Activated CD4-positive, alpha-beta T cell treated with anti-CD3 and anti-CD28 coated beads, Interleukin-2, amount 50 U/mL, for 1 hour (primary cell): ENCODE measurements around the gene SLC39A7.

Experiments used
- DNase-seq: peaks from one replicate; pipeline ENCODE4 v3.0.0-alpha.2; 2020

The SLC39A7 gene

DNA sequence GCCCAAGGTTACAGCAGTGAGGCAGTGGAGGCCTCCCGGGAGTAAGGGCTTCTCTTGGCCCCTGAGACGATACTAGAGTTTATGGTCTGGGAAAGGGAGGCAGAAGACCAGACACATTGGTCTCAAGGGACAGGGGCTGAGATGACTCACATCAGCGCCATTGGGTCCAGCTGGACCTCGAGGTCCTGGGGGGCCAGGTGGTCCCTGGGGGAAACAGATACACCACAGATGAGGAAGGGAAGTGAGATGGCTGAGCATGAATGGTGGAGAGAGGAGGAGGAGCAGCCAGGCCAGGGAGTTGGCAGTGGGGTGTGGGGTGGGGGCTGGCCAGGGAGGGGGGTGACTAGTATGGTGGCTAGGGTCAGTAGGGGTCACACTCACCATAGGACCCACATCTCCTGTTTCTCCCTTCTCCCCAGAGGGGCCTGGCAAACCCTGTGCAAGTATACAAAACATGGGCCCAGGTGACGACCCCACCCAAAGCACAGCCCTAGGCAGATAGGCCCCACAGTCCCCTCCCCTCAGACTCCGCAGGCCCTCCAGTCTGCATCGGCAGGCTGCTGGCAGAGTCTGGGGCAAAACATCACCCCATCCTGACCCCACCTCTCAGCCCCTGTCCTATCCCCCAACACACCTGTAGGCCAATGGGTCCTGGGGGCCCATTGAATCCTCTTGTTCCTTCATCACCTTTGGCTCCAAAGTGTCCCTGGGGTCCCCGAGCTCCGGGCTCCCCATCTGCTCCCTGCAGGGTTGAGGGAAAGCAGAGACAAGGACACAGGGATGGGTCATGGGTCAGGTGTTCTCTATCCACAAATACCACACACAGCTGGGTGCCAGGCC is 30.3 kb upstream of the SLC39A7 start:
- no peak for DNase-seq

DNA sequence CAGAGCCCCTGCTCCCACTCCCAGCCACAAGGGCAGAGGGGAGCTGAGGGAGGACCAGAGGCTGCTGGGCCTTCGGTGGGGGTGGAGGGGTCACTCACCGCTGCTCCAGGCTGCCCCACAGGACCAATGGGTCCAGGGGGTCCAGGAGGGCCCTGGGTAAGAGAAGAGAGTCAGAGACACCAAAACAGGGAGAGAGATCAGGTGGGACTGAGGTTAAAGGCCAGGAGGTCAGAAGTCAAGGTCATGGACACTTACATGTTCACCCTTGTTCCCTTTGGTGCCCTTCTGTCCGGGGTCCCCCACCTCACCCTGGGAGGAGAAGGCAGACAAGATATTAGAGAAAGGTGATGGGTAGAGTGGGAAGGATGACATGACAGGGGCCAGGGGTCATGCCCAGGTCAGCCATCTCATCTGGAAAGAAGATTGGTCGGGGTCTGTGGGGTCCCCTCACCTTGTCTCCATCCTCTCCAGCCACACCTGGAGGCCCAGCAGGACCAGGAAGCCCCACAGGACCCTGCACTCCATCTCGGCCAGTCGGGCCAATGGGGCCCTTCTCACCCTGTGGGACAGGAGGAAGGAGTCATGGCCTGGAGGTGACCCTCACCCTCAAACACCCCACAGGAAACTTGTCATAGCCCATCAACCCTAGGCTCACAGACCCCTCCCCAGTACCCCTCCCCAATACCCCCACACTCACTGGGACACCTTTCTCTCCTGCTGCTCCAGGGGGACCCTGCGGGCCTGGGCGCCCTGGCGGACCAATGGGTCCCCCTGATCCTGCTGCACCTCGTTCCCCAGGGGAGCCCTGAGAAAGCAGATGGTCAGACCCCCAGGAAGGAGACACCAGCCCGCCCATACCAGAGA is 29.4 kb upstream of the SLC39A7 start:
- DNase-seq, result no peak

- no peak for DNase-seq
Observed at GRCh38 chr6:33171880-33172687, 28.6 kb upstream of the SLC39A7 start.

GRCh38 chr6:33172688-33173534 is 27.8 kb upstream of the SLC39A7 start:
- DNase-seq, result no peak

- DNase-seq, result no peak
Observed at GRCh38 chr6:33173535-33174180, 27.0 kb upstream of the SLC39A7 start.

- no peak for DNase-seq
Observed at GRCh38 chr6:33174784-33175183, 25.9 kb upstream of the SLC39A7 start.

GRCh38 chr6:33175436-33176069 is 25.1 kb upstream of the SLC39A7 start:
- DNase-seq, result no peak

DNA sequence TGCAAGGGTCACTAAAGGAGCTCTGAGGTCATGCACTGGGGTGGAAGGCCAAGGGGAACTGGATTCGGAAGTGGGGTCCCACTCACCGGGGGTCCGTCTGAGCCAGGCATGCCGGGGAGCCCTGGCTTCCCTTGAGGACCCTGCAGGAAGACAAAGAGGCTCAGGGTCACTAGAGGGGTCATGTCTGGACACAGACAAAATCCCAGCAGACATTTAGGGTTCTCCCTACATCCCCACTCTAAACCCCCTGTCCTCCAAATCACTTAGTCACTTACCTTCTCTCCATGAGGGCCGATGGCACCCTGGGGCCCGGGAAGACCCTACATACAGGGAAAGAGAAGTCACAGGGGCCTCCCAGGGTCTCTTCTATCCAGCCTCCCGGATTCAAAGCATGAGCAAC is 23.8 kb upstream of the SLC39A7 start:
- DNase-seq, result no peak

GRCh38 chr6:33177552-33178446 is 22.9 kb upstream of the SLC39A7 start:
- no peak for DNase-seq

DNA sequence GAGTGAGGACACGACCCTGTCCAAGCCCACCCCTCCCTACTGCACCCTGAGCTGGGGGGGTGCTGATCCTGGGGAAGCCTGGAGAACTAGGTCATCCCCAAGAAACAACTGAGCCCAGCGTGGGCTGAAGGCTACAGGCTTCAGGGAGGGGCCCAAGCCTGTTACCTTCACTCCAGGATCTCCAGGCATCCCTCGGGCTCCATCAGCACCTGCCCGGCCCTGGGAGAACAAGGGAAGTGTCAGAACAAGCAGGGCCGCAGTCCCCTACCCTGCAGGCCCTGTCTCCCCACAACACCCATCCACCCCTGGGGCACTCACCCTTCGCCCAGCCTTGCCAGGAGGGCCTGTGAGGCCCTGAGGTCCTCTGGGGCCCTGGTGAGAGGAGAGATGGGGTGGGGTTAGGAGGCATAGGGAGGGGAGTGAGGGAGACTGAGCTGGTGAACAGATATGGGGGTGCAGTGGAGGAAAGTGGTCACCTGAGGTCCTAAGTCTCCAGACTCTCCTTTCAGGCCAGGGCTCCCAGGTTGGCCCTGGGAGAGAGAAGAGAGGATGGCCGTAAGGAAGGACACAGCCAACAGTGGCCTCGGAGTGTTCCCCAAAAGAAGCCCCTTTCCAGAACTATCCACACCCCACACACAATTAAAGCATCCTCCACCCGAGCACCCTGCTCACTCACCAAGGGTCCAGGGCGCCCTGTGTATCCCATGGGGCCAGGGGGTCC is 21.8 kb upstream of the SLC39A7 start:
- no peak for DNase-seq

DNA sequence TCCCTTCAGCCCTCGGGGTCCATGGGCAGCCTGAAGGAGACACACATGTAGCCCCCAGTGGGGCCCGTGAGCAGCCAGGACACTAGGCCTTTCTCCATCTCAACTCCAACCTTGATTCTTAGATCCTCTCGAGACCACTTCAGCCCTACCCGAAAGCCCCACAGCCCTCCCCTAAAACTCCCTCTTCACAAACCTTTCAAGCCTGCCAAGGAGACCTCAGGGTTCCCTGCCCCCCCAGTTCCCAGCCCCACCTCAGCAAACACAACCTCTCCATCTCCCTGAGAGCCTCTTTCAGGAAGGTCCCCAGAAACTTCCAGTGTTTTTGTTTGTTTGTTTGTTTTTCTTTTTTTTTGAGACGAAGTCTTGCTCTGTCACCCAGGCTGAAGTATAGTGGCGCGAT is 19.5 kb upstream of the SLC39A7 start:
- no peak for DNase-seq

DNA sequence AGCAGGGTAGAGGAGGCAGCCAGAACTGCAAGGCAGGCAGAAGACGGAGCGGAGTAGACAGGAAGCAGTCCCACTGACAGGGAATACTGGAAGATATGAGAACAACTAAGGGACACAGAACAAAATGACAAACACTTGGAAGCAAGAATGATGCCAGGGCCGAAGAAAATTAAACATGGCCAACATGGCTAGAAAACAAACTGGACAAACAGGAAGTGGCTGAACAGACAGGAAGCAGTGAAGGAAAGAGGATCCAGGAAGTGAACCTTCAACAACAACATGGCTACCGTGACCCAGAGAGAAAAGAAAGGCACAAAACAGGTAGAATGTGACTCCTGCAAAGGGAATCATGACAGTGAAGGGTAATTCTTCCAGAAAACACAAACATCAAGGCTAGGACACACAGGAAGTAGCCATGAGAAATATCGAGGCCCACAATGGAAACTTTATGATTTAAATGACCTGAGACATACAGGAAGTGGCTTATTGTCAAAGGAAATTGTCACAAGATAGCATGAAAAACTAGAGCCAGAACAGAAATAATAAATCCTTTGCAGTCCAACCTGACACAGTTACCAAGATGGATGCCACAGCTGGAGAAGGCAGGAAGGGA is 17.5 kb upstream of the SLC39A7 start:
- no peak for DNase-seq

GRCh38 chr6:33185190-33185589 is 15.5 kb upstream of the SLC39A7 start:
- no peak for DNase-seq

DNA sequence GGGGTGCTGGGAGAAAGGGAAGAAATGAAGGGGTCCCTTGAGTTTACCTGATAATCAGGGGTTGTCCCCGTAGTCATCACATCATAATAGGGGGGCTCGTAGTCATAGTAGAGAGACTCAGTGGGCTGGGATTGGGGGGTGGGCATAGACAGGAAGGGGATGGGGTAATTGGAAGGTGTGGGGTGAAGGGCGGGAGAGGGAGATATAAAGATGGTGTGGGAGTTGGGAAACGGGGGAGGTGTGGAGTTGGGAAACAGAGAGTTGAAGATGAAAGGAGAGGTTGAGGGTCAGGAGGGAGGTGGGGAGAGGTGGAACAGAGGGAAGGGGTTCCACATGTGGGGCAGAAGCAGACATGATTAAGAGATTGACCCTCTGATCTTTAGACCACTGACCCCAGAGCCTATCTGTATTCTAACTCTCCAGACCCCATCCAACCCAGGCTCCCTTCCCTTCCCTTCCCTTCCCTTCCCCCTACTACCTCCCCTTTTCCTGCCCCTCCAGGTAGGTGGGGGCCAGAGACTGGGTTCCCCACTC is 14.9 kb upstream of the SLC39A7 start:
- no peak for DNase-seq

DNA sequence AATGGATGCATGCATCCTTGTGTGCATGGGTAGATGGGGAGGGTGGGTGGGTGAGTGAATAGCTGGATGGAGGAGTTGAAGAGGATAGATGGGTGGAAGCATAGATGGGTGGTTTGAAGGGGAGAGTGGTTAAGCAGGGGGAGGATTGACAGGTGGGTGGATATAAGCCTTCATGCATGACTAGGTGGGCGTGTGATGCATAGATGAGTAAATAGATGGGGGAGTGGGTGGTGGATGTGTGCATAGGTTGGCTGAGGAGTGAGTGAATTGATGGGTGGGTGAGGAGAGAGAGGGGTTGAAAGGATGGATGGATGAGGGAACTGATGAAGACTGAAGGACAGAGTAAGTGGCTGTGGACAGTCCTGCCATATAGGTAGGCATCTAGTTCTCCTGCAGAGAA is 12.9 kb upstream of the SLC39A7 start:
- no peak for DNase-seq

DNA sequence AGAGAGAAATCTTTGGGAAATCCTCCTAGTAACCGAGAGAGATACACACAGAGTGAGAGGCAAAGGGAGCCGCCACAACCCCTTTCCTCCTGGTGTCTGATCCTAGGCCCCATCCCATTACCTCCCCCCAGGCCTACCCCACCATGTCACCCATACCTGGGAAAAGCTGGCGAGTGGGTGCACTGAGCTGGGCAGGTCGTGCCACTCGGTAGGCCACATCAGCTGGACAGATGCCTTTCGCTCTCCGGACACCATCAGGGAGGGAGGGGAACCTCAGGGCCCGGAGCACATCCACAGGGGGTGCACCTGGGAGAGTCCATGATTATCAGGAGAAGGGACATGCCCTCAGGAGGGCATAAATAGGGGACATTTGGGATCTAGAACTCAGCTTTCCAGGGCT is 11.5 kb upstream of the SLC39A7 start:
- DNase-seq, result no peak

- no peak for DNase-seq
Observed at GRCh38 chr6:33189625-33190448, 10.8 kb upstream of the SLC39A7 start.
